Mammary epithelial cell (primary cell): ENCODE results near the gene UGT1A1.

Source experiments
- EZH2 ChIP-seq: IDR thresholded peaks from 2 replicates; pipeline ENCODE4 v1.6.1; 2012; ENCODE audit warnings: low read length, inconsistent platforms, borderline replicate concordance
- TF ChIP-seq, protein P1 (sequence below), 2 donors: IDR thresholded peaks in 1 of 2; conservative IDR thresholded peaks in 1 of 2; 2 replicates each; pipeline ENCODE4 v1.5.1; 2011 to 2012; ENCODE audit warnings: inconsistent platforms in 2 of 2, low read length in 2 of 2, mild to moderate bottlenecking in 2 of 2, control low read depth in 1 of 2, low read depth in 1 of 2; ENCODE audit not compliant: insufficient read depth in 1 of 2; ENCODE audit errors: extremely low read depth in 1 of 2

DNA sequence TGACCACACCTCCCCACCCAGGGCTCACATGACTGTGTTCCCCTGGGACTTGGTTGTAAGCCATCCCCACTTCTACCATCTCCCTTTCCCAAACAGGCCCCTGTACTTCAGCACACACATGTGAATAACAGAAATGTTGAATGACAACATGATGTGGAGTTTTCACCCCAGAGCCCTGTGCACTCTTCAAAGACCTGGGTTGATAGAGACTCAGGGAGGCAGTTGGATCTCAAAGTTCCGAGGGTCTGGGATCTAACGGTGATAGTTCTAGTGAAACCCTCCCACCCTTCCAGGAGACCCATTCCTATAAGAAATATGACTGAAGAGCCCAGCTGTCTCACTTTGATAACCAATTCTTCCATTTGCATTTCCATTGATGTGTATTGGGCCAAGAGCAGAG, 18.0 kb downstream of the UGT1A1 start, which contains the start of gene MROH2A:
- TF ChIP-seq, protein P1, sequence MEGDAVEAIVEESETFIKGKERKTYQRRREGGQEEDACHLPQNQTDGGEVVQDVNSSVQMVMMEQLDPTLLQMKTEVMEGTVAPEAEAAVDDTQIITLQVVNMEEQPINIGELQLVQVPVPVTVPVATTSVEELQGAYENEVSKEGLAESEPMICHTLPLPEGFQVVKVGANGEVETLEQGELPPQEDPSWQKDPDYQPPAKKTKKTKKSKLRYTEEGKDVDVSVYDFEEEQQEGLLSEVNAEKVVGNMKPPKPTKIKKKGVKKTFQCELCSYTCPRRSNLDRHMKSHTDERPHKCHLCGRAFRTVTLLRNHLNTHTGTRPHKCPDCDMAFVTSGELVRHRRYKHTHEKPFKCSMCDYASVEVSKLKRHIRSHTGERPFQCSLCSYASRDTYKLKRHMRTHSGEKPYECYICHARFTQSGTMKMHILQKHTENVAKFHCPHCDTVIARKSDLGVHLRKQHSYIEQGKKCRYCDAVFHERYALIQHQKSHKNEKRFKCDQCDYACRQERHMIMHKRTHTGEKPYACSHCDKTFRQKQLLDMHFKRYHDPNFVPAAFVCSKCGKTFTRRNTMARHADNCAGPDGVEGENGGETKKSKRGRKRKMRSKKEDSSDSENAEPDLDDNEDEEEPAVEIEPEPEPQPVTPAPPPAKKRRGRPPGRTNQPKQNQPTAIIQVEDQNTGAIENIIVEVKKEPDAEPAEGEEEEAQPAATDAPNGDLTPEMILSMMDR (conservative IDR thresholded peaks at IDR 0.05 in 1 of 2, IDR thresholded peaks at IDR 0.05 in 1 of 2; ENCODE audit: extremely low read depth in 1 of 2, insufficient read depth in 1 of 2, low read depth in 1 of 2, low read length in 2 of 2), result no peak
- TF ChIP-seq EZH2, result no peak
